SK-N-SH (cell line): Measurements from ENCODE around the gene FBXO17. TPM values are rescaled to one million over a fixed set of nuclear protein-coding genes. Genes with fewer than 3 reads are reported as not detected.

Experiments
- CTCF ChIA-PET: fragments of 300-600, 350-600 bp; formaldehyde crosslinking; extraction: SDS; loops from one replicate; lab custom pipeline; 2021; lab: Yijun Ruan, JAX
- POLR2A ChIA-PET: fragments of 350-600 bp; sonication (Branson Sonifier 250); formaldehyde crosslinking; extraction: SDS; loops from one replicate; lab custom pipeline; 2020; ENCODE audit warnings: antibody characterized with exemption, inconsistent platforms; lab: Yijun Ruan, JAX
- DNase-seq: peaks from one replicate; pipeline ENCODE4 v3.0.0; 2012
- H2AFZ ChIP-seq: fragments of 200-600 bp; sonication (generic); 2 replicates; pipeline ENCODE4 v1.8.1; 2016; ENCODE audit warnings: antibody characterized with exemption, mild to moderate bottlenecking, low read depth
- H3F3A ChIP-seq: fragments of 200-600 bp; sonication (generic); replicated peaks from 2 replicates; pipeline ENCODE3; 2016; ENCODE audit warnings: antibody characterized with exemption, mild to moderate bottlenecking; ENCODE audit not compliant: insufficient read depth
- H3K27ac ChIP-seq, 2 experiments: fragments of 200-500 bp in 1 of 2; fragments of 200-600 bp in 1 of 2; sonication (Bioruptor generic) in 1 of 2; sonication (generic), shearing (Covaris generic) in 1 of 2; 2 replicates each; pipeline versions ENCODE4 v1.5.1 to v1.6.1; 2014 to 2016; ENCODE audit warnings: low read depth in 2 of 2, inconsistent platforms in 1 of 2, low read length in 1 of 2, mild to moderate bottlenecking in 1 of 2, mixed read lengths in 1 of 2
- H3K27me3 ChIP-seq: fragments of 200-600 bp; sonication (generic), shearing (Covaris generic); 2 replicates; pipeline ENCODE4 v1.6.1; 2016; ENCODE audit warnings: mixed run types; ENCODE audit not compliant: insufficient read depth
- H3K36me3 ChIP-seq, 2 experiments: fragments of 200-500 bp in 1 of 2; fragments of 200-600 bp in 1 of 2; sonication (Bioruptor generic) in 1 of 2; sonication (generic) in 1 of 2; replicated peaks in 1 of 2; 2 replicates each; pipeline versions ENCODE3 to v1.5.1; 2014 to 2016; ENCODE audit warnings: low read length in 1 of 2, mild to moderate bottlenecking in 1 of 2; ENCODE audit not compliant: insufficient read depth in 2 of 2, control insufficient read depth in 1 of 2
- H3K4me1 ChIP-seq, 2 experiments: fragments of 200-500 bp in 1 of 2; fragments of 200-600 bp in 1 of 2; sonication (Bioruptor generic) in 1 of 2; sonication (generic), shearing (Covaris generic) in 1 of 2; 2 replicates each; pipeline versions ENCODE4 v1.5.1 to v1.6.1; 2014 to 2016; ENCODE audit warnings: low read depth in 1 of 2, low read length in 1 of 2, mixed run types in 1 of 2; ENCODE audit not compliant: insufficient read depth in 2 of 2, control insufficient read depth in 1 of 2
- H3K4me2 ChIP-seq: fragments of 200-600 bp; sonication (generic), shearing (Covaris generic); 2 replicates; pipeline ENCODE4 v1.6.1; 2017; ENCODE audit warnings: mixed run types
- H3K4me3 ChIP-seq, 2 experiments: fragments of 200-500 bp in 1 of 2; fragments of 200-600 bp in 1 of 2; sonication (Bioruptor generic) in 1 of 2; sonication (generic), shearing (Covaris generic) in 1 of 2; 2 replicates each; pipeline versions ENCODE4 v1.5.1 to v1.8.1; 2014 to 2016; ENCODE audit warnings: low read depth in 2 of 2, inconsistent platforms in 1 of 2, low read length in 1 of 2, mild to moderate bottlenecking in 1 of 2, mixed read lengths in 1 of 2, moderate library complexity in 1 of 2
- H3K79me2 ChIP-seq: fragments of 200-600 bp; sonication (generic); 2 replicates; pipeline ENCODE4 v1.8.1; 2017; ENCODE audit warnings: mild to moderate bottlenecking; ENCODE audit not compliant: insufficient read depth
- H3K9ac ChIP-seq: fragments of 200-600 bp; sonication (generic); 2 replicates; pipeline ENCODE4 v1.6.1; 2017; ENCODE audit warnings: mixed run types
- H3K9me2 ChIP-seq: fragments of 200-600 bp; sonication (generic); 2 replicates; pipeline ENCODE4 v1.6.1; 2017; ENCODE audit warnings: mixed run types
- H3K9me3 ChIP-seq: fragments of 200-600 bp; sonication (generic); 2 replicates; pipeline ENCODE4 v1.6.1; 2017; ENCODE audit warnings: mixed run types, mild to moderate bottlenecking, moderate library complexity
- H4K20me1 ChIP-seq: fragments of 200-600 bp; sonication (generic); 2 replicates; pipeline ENCODE4 v1.6.1; 2017; ENCODE audit warnings: mild to moderate bottlenecking, mixed run types; ENCODE audit not compliant: insufficient read depth
- ELF1 ChIP-seq: IDR thresholded peaks from 2 replicates; pipeline ENCODE4 v1.4.0; 2012
- FOSL2 ChIP-seq: IDR thresholded peaks from 2 replicates; pipeline ENCODE4 v1.4.0; 2012; ENCODE audit warnings: low read depth, mild to moderate bottlenecking, moderate library complexity, borderline replicate concordance
- FOXJ3 ChIP-seq: sonication (generic); formaldehyde crosslinking; IDR thresholded peaks from 2 replicates; pipeline ENCODE4 v1.5.1; 2020; ENCODE audit warnings: mild to moderate bottlenecking, missing genetic modification reagents
- FOXM1 ChIP-seq: IDR thresholded peaks from 2 replicates; pipeline ENCODE4 v1.4.0; 2012; ENCODE audit warnings: low read depth, mild to moderate bottlenecking
- GABPA ChIP-seq: IDR thresholded peaks from 2 replicates; pipeline ENCODE4 v1.4.0; 2012; ENCODE audit warnings: low read depth, mild to moderate bottlenecking
- MEF2A ChIP-seq: IDR thresholded peaks from 2 replicates; pipeline ENCODE4 v1.4.0; 2012; ENCODE audit warnings: low read depth, borderline replicate concordance
- MXI1 ChIP-seq: IDR thresholded peaks from 2 replicates; pipeline ENCODE4 v1.6.1; 2012; ENCODE audit warnings: mild to moderate bottlenecking, low read depth, low read length, improper control_type of control experiment
- NFIC ChIP-seq: IDR thresholded peaks from 2 replicates; pipeline ENCODE4 v1.4.0; 2012; ENCODE audit warnings: borderline replicate concordance
- RFX5 ChIP-seq: IDR thresholded peaks from 2 replicates; pipeline ENCODE4 v1.6.1; 2012; ENCODE audit warnings: mild to moderate bottlenecking, improper control_type of control experiment, low read length
- SIN3A ChIP-seq: IDR thresholded peaks from 2 replicates; pipeline ENCODE4 v1.6.1; 2012; ENCODE audit warnings: low read depth, mild to moderate bottlenecking, low read length, moderate library complexity, borderline replicate concordance
- SMC3 ChIP-seq: IDR thresholded peaks from 2 replicates; pipeline ENCODE4 v1.6.1; 2012; ENCODE audit warnings: low read depth, low read length, improper control_type of control experiment
- TAF1 ChIP-seq: IDR thresholded peaks from 2 replicates; pipeline ENCODE4 v1.6.1; 2012; ENCODE audit warnings: low read depth, mild to moderate bottlenecking, low read length, moderate library complexity, borderline replicate concordance
- USF1 ChIP-seq: IDR thresholded peaks from 2 replicates; pipeline ENCODE4 v1.4.0; 2012; ENCODE audit warnings: low read depth, borderline replicate concordance
- WGBS: methylation state at CpG from one replicate; pipeline ENCODE4 v1.1.6; 2017; ENCODE audit warnings: low lambda C conversion rate; 5-methylcytosine and 5-hydroxymethylcytosine counted together
- polyA plus RNA-seq, 3 experiments: library from polyadenylated mRNA; depleted of rRNA; stranded (reverse); fragments of >200 nt; gene quantifications; 2 replicates each; pipeline ENCODE4 v1.2.3, GENCODE V29; 2012
- TF ChIP-seq, protein P1 (sequence below): fragments of 200-600 bp; sonication (generic); IDR thresholded peaks from 2 replicates; pipeline ENCODE4 v1.6.1; 2017; ENCODE audit warnings: antibody characterized with exemption, mild to moderate bottlenecking, moderate library complexity
- TF ChIP-seq, protein P2 (sequence below): fragments of 150-350 bp; IDR thresholded peaks from 2 replicates; pipeline ENCODE4 v1.6.1; 2017; ENCODE audit warnings: antibody characterized with exemption, low read length, low read depth, borderline replicate concordance

Gene FBXO17
- polyA plus RNA-seq, 1 of the 3 experiments (the other 2 are of a cell fraction), result 40.7 TPM

DNA sequence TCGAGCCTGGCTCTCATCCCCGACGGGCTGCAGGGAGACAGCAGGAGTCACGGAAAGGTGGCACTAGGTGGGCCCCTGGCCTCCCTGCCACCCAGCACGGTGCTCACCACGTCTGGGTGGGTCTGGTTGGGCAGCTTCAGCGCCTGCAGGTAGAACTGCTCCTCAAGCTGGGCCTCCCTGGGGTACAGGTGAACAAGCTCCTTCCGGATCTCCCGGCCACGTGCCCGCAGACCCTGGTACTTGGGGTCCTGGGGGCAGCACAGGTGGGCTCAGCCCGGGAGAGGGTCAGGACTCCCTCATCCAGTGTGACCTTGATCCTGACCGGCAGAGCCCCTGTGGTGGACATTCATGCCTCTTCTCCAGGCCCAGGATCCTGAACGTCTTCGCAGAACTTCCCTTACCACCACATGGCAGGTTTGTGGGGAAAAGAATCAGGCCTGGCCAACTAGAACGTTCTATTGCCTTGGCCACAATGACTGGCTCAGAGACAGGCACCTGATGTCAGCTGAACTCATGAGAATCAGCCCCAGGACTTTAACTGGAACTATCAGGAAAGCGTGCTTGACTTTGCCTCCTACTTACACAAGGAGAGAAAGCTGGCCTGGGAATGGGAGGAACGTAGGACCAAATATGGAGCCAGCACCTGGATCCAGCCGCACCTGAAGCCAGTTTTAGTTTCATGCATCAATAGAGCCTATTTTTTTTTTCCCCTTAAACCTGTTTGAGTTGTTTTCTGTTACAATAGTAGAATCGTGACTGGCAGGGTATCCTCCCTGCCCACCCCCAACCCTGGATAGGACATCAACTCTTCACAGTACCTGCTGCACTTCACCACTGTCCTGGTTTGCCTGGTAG is 53.9 kb downstream of the FBXO17 start:
- Histone ChIP-seq H2AFZ (no peak overlapping the region), H3K4me2 (no peak overlapping the region), H3K4me3 (no peak overlapping the region), H3K27ac (no peak overlapping the region), H3K36me3 (peaks cover 4 to 17% of the 10 kb centered on the region in 2 experiments), H3K9ac (no peak overlapping the region), H4K20me1 (no peaks in the 10 kb centered on the region), H3K79me2 (no peaks in the 10 kb centered on the region), H3K9me2 (no peaks in the 10 kb centered on the region), H3F3A (no peaks in the 10 kb centered on the region), H3K9me3 (no peaks in the 10 kb centered on the region), H3K27me3 (no peaks in the 10 kb centered on the region), H3K4me1 (peaks cover 0 to 10% of the 10 kb centered on the region in 2 experiments; a peak in 1 of 4 replicates)
- DNase-seq, result no peak
- POLR2A ChIA-PET, result interaction anchor here (0.6 to 0.9 kb wide), 2 partner anchors 42 to 188 kb away, joined by 3 read pairs; no protein-coding TSS in a partner anchor
- TF ChIP-seq TAF1 (no peak), GABPA (no peak), RFX5 (no peak), FOXJ3 (CRISPR knock-in tag) (no peak), FOSL2 (no peak), ELF1 (no peak), USF1 (no peak), FOXM1 (no peak), SMC3 (no peak), MXI1 (no peak), NFIC (no peak), MEF2A (no peak), SIN3A (no peak)
- TF ChIP-seq, protein P1, sequence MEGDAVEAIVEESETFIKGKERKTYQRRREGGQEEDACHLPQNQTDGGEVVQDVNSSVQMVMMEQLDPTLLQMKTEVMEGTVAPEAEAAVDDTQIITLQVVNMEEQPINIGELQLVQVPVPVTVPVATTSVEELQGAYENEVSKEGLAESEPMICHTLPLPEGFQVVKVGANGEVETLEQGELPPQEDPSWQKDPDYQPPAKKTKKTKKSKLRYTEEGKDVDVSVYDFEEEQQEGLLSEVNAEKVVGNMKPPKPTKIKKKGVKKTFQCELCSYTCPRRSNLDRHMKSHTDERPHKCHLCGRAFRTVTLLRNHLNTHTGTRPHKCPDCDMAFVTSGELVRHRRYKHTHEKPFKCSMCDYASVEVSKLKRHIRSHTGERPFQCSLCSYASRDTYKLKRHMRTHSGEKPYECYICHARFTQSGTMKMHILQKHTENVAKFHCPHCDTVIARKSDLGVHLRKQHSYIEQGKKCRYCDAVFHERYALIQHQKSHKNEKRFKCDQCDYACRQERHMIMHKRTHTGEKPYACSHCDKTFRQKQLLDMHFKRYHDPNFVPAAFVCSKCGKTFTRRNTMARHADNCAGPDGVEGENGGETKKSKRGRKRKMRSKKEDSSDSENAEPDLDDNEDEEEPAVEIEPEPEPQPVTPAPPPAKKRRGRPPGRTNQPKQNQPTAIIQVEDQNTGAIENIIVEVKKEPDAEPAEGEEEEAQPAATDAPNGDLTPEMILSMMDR, result no peak
- TF ChIP-seq, protein P2, sequence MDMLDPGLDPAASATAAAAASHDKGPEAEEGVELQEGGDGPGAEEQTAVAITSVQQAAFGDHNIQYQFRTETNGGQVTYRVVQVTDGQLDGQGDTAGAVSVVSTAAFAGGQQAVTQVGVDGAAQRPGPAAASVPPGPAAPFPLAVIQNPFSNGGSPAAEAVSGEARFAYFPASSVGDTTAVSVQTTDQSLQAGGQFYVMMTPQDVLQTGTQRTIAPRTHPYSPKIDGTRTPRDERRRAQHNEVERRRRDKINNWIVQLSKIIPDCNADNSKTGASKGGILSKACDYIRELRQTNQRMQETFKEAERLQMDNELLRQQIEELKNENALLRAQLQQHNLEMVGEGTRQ, result no peak
- CTCF ChIA-PET, result interaction anchor here (0.6 kb wide), 1 partner anchor 188 kb away, joined by 3 read pairs; no protein-coding TSS in a partner anchor
- WGBS, result 97% methylated on average over 14 of the region's 20 CpGs
